GM12872 (cell line): ENCODE results near the gene CHST1.

Experiments
- CTCF ChIP-seq: IDR thresholded peaks from 3 replicates; pipeline ENCODE4 v1.5.1; 2011; ENCODE audit warnings: low read depth, mild to moderate bottlenecking, low read length, moderate library complexity; ENCODE audit not compliant: insufficient read depth

The CHST1 gene

GRCh38 chr11:45698777-45699497 is 33.5 kb upstream of the CHST1 start:
- TF ChIP-seq CTCF, result no peak

GRCh38 chr11:45692808-45693453 is 27.5 kb upstream of the CHST1 start:
- TF ChIP-seq CTCF, result no peak

GRCh38 chr11:45688472-45689033 is 23.1 kb upstream of the CHST1 start:
- no peak for TF ChIP-seq CTCF

- TF ChIP-seq CTCF, result no peak
Observed at GRCh38 chr11:45687836-45688235, 22.4 kb upstream of the CHST1 start.

- TF ChIP-seq CTCF, result no peak
Observed at GRCh38 chr11:45685964-45686537, 20.6 kb upstream of the CHST1 start.

GRCh38 chr11:45684440-45684839 is 19.0 kb upstream of the CHST1 start:
- no peak for TF ChIP-seq CTCF

- no peak for TF ChIP-seq CTCF
Observed at GRCh38 chr11:45683271-45684058, 18.0 kb upstream of the CHST1 start.
